Measurements from ENCODE around the gene FTL.

DNA sequence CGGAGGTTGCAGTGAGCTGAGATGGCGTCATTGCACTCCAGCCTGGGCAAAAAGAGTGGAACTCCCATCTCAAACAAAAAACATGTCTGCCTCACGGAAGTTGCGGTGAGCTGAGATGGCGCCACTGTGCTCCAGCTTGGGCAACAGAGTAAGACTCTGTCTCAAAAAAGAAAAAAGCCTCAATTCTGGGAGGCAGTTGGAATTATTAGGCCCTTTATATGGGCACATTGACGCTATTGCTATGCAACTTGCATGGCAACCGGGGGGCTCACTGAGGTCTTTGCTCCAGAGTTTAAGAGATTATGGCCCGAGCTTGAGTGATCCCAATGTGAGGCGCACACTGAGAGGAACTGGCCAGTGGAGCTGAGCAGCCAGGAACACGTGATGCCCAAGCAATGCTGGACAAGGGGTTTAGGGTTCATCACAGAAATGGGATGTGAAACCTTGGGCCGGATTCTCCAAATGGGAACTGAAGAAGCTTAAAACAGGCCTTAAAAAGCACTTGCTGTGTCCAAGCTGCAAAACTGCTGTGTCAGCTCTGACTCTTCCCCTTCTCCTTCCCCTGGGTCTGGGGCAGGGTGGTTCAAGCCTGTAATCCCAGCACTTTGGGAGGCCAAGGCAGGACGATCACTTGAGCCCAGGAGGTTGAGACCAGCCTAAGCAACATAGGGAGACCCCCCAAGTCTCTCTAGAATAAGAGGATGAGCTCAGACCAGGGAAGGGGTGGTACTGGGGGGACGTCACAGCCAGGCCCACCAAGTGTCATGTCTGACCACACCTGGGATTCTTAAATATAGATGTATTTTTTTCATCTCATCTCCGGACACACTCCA is 2.5 kb downstream of the FTL start:
- TF ChIP-seq POLR2AphosphoS5 (IDR thresholded peaks at IDR 0.05; ENCODE audit: insufficient read depth, low read depth, low read length) (no peak), MYC (IDR thresholded peaks at IDR 0.05; ENCODE audit: low read depth, low read length) (no peak), POLR2A (IDR thresholded peaks at IDR 0.05; ENCODE audit: low read depth, low read length) (peak; percentile 71), EZH2 (IDR thresholded peaks at IDR 0.05; ENCODE audit: borderline replicate concordance, low read depth, low read length, severe bottlenecking) (no peak)
- TF ChIP-seq, protein P1, sequence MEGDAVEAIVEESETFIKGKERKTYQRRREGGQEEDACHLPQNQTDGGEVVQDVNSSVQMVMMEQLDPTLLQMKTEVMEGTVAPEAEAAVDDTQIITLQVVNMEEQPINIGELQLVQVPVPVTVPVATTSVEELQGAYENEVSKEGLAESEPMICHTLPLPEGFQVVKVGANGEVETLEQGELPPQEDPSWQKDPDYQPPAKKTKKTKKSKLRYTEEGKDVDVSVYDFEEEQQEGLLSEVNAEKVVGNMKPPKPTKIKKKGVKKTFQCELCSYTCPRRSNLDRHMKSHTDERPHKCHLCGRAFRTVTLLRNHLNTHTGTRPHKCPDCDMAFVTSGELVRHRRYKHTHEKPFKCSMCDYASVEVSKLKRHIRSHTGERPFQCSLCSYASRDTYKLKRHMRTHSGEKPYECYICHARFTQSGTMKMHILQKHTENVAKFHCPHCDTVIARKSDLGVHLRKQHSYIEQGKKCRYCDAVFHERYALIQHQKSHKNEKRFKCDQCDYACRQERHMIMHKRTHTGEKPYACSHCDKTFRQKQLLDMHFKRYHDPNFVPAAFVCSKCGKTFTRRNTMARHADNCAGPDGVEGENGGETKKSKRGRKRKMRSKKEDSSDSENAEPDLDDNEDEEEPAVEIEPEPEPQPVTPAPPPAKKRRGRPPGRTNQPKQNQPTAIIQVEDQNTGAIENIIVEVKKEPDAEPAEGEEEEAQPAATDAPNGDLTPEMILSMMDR (IDR thresholded peaks at IDR 0.05; ENCODE audit: extremely low read depth in 1 of 2, insufficient read depth in 1 of 2, low read depth in 1 of 2, low read length in 2 of 2), result no peak
- TF ChIP-seq, protein P2, sequence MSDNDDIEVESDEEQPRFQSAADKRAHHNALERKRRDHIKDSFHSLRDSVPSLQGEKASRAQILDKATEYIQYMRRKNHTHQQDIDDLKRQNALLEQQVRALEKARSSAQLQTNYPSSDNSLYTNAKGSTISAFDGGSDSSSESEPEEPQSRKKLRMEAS (IDR thresholded peaks at IDR 0.05; ENCODE audit: insufficient read depth, insufficient read length), result no peak
